Camera-type eye (tissue), 1 donor: ENCODE measurements around the gene ATXN7L1. TPM values are rescaled to one million over a fixed set of nuclear protein-coding genes. Genes with fewer than 3 reads are reported as not detected.

Experiments
- total RNA-seq: library from RNA; depleted of rRNA; stranded (reverse); fragments of >200 nt; gene quantifications from one replicate; pipeline ENCODE4 v1.2.3, GENCODE V29; 2014

ATXN7L1 gene, protein sequence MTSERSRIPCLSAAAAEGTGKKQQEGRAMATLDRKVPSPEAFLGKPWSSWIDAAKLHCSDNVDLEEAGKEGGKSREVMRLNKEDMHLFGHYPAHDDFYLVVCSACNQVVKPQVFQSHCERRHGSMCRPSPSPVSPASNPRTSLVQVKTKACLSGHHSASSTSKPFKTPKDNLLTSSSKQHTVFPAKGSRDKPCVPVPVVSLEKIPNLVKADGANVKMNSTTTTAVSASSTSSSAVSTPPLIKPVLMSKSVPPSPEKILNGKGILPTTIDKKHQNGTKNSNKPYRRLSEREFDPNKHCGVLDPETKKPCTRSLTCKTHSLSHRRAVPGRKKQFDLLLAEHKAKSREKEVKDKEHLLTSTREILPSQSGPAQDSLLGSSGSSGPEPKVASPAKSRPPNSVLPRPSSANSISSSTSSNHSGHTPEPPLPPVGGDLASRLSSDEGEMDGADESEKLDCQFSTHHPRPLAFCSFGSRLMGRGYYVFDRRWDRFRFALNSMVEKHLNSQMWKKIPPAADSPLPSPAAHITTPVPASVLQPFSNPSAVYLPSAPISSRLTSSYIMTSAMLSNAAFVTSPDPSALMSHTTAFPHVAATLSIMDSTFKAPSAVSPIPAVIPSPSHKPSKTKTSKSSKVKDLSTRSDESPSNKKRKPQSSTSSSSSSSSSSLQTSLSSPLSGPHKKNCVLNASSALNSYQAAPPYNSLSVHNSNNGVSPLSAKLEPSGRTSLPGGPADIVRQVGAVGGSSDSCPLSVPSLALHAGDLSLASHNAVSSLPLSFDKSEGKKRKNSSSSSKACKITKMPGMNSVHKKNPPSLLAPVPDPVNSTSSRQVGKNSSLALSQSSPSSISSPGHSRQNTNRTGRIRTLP
- 19.2 TPM for total RNA-seq

DNA sequence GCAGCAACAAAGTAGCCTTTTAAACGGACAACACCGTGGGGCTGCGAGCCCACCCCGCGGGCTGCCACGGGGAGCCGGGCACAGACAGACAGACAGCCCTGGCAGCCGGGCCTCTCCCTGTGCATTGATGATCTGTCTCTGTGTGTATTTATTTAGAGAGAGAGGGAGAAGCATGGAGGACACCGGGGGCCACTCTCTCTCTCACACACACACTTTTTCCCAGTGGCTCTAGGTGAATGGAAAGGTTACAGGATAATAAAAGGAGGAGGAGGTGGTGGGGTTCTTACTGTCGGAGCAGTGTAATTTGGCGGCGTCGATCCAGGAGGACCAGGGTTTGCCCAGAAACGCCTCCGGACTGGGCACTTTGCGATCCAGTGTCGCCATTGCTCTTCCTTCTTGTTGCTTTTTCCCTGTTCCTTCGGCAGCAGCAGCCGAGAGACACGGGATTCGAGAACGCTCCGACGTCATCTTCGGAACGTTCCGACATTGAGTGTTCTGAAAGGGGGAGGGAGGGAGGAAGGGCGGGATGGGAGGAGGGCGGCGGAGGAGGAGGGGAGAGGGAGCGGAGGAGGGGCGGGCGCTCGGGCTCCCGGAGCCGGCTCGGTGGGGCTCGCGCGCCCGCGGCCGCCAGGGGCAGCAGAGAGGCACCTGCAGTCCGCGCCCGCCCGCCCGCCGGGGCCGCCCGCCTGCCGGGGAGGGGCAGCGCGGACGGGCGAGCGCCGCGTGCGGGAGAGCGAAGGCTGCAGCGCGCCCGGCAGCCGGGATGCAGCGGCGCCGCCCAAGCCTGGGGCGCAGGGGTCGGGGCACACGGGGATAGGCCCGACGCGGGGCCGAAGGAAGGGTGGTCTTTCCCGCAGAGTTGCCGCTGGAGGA, at the start of gene ATXN7L1:
Gene ATXN7L1 (minus strand): TSS at position 509 of the 873 bp plus-strand sequence. CDS start 41 bp downstream, at position 468.

DNA sequence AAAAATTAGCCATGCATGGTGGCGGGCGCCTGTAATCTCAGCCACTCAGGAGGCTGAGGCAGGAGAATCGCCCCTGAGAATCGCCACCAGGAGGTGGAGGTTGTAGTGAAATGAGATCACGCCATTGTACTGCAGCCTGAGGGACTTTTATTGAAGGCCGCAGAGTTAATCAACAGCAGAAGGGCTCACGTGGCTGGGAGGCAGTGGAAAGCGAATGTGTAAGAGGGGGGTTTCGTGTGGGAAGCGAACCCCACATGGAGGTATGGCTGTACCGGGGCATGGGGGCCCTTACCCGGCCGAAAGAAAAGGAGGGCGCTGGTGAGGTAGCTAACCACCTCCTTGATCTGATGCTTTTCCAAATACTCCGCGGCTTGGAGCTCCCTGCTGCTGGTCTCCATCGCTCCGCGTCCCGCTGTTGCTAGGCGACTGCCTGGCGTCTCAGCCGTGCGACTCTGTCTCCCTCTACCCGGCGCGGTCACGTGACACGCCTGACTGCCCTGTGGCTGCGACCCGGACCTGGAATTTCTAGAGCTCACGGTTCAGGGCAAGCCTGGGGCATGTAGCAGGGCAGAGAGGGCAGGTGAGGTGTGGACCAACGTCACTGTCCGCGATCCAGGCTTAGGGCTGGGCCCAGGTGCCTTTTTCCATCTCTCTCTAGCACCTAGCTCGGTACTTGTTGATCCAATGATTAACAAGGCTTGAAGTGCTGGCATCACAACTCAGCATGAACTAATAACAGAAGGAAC, 295.2 kb downstream of the ATXN7L1 start, which contains the start of gene EFCAB10:
Gene EFCAB10 (minus strand): TSS at position 428 of the 746 bp plus-strand sequence. CDS start 30 bp downstream, at position 398.

Other genes with a start within 250 kb of the ATXN7L1 start
- gene CDHR3, start 86.7 kb upstream of the ATXN7L1 start, total RNA-seq, result 4.8 TPM
- 57.1 TPM for gene SYPL1, start 235.7 kb upstream of the ATXN7L1 start, total RNA-seq